Measurements from ENCODE around the gene GPD1L.
"Not testable (repeated sequence)": the region's sequence is repeated elsewhere in the genome, so short reads cannot be mapped to it uniquely, and the experiment has no call there.

GPD1L gene

GRCh38 chr3:32106132-32106928 lies at the start of gene GPD1L:
GPD1L (plus strand) TSS chr3:32106620; CDS start chr3:32106712, 92 bp downstream.
- H3K27me3 Mint-ChIP-seq (ENCODE audit: low read depth, poor library complexity): peaks cover 44% of the 10 kb centered on the region
- H3K36me3 Mint-ChIP-seq (ENCODE audit: low read depth): peaks cover 18% of the 10 kb centered on the region
- no peak within 1 kb of the TSS for H3K27ac Mint-ChIP-seq
- TF ChIP-seq, protein P1, sequence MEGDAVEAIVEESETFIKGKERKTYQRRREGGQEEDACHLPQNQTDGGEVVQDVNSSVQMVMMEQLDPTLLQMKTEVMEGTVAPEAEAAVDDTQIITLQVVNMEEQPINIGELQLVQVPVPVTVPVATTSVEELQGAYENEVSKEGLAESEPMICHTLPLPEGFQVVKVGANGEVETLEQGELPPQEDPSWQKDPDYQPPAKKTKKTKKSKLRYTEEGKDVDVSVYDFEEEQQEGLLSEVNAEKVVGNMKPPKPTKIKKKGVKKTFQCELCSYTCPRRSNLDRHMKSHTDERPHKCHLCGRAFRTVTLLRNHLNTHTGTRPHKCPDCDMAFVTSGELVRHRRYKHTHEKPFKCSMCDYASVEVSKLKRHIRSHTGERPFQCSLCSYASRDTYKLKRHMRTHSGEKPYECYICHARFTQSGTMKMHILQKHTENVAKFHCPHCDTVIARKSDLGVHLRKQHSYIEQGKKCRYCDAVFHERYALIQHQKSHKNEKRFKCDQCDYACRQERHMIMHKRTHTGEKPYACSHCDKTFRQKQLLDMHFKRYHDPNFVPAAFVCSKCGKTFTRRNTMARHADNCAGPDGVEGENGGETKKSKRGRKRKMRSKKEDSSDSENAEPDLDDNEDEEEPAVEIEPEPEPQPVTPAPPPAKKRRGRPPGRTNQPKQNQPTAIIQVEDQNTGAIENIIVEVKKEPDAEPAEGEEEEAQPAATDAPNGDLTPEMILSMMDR (IDR thresholded peaks at IDR 0.05): no peak
- DNase-seq: peak; percentile 95
- peaks cover 15% of the 10 kb centered on the region for H3K4me1 Mint-ChIP-seq
- peak within 1 kb of the TSS; percentile 89 for H3K4me3 Mint-ChIP-seq
- peaks cover 37% of the 10 kb centered on the region for H3K9me3 Mint-ChIP-seq

GRCh38 chr3:32058465-32058864 lies 48.0 kb upstream of the GPD1L start:
- H3K36me3 Mint-ChIP-seq (ENCODE audit: low read depth); H3K4me1 Mint-ChIP-seq; DNase-seq; H3K4me3 Mint-ChIP-seq; H3K27ac Mint-ChIP-seq; H3K27me3 Mint-ChIP-seq (ENCODE audit: low read depth, poor library complexity): not testable (repeated sequence)
- peaks cover 14% of the 10 kb centered on the region for H3K9me3 Mint-ChIP-seq

DNA sequence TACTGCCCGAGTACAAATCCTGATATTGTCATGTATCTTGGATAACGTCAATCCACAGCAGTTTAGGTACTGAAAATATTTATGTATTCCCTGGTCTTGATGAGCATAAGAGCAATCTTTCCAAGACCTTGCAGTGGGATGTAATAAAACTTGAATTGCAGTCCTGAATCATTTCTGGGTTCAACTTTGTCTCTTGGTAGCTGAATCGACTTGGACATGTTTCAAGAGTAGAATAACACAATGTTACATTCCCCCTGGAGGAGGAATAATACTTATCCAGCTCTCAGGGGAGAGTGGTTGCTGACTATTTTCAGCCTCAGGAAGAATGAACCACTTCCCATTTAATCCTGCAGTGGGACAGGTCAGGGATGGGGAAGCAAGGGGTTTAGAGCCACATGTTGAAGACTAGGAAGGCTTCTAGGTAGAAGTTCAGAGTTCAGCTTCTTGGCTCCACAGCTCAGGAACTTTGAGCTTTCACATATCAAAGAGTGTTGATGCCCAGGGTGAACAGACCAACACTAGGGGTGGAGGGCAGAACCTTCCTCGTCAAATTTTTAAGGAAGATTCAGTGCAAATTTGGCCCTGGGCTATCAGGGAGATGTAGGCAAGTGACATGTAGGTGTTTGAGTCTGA lies 43.4 kb upstream of the GPD1L start:
- Mint-ChIP-seq H3K4me3 (no peak overlapping the region), H3K27me3 (ENCODE audit: low read depth, poor library complexity) (no peaks in the 10 kb centered on the region), H3K4me1 (peaks cover 15% of the 10 kb centered on the region), H3K27ac (no peak overlapping the region), H3K9me3 (peaks cover 16% of the 10 kb centered on the region), H3K36me3 (ENCODE audit: low read depth) (peaks cover 7% of the 10 kb centered on the region)
- no peak for DNase-seq
- TF ChIP-seq, protein P1 (IDR thresholded peaks at IDR 0.05): no peak

- TF ChIP-seq, protein P1 (IDR thresholded peaks at IDR 0.05): no peak
- Mint-ChIP-seq H3K27me3 (ENCODE audit: low read depth, poor library complexity) (peaks cover 4% of the 10 kb centered on the region), H3K4me3 (no peak overlapping the region), H3K27ac (no peak overlapping the region), H3K36me3 (ENCODE audit: low read depth) (peaks cover 15% of the 10 kb centered on the region), H3K9me3 (peaks cover 27% of the 10 kb centered on the region), H3K4me1 (peaks cover 27% of the 10 kb centered on the region)
- no peak for DNase-seq
These were observed 39.7 kb upstream of the GPD1L start for GRCh38 chr3:32066686-32067085.

DNA sequence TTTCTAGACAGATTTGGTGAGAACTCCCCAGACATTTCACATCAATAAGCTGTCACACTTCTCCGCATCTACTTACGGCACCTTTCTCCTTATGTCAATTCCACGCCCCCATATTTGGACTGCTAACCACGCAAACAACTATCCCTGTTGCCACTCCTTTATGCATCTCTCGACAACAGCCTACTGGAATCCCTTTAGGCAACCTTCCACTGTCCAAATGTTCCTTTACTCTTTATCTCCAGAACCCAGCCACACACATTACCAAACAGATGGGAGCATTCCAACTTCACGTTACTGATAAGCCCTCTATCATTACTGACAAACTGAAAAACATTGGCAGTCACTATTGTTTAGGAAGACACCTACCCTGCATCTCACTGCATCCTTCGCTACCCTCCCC lies 32.2 kb upstream of the GPD1L start:
- H3K4me3 Mint-ChIP-seq; H3K9me3 Mint-ChIP-seq; H3K36me3 Mint-ChIP-seq (ENCODE audit: low read depth); H3K27ac Mint-ChIP-seq; H3K27me3 Mint-ChIP-seq (ENCODE audit: low read depth, poor library complexity); DNase-seq: not testable (repeated sequence)
- H3K4me1 Mint-ChIP-seq: peaks cover 24% of the 10 kb centered on the region

DNA sequence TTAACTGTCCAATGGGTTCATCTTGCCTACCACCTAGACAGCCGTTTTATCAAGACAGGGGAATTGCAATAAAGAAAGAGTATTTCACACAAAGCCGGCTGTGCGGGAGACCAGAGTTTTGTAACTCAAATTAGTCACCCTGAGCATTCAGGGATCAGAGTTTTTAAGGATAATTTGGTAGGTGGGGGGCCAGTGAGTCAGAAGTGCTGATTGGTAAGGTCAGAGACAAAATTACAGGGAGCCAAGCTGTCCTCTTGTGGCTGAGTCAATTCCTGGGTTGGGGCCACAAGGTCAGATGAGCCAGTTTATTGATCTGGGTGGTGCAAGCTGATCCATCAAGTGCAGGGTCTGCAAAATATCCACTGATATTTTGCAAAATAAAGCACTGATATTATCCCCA lies 29.9 kb upstream of the GPD1L start:
- DNase-seq: no peak
- Mint-ChIP-seq H3K27ac (peak overlapping the region; percentile 76), H3K4me3 (no peak overlapping the region), H3K27me3 (ENCODE audit: low read depth, poor library complexity) (no peaks in the 10 kb centered on the region), H3K4me1 (peaks cover 34% of the 10 kb centered on the region), H3K9me3 (peaks cover 11% of the 10 kb centered on the region), H3K36me3 (ENCODE audit: low read depth) (no peaks in the 10 kb centered on the region)
- TF ChIP-seq, protein P1 (IDR thresholded peaks at IDR 0.05): no peak

All from nephron progenitor cell (in vitro differentiated cells).